ENCODE results near the gene LRRC14B. TPM values are rescaled to one million over a fixed set of nuclear protein-coding genes. Genes with fewer than 3 reads are reported as not detected.
"Not testable (repeated sequence)": the region's sequence is repeated elsewhere in the genome, so short reads cannot be mapped to it uniquely, and the experiment has no call there.

The LRRC14B gene
- total RNA-seq, 1 experiment from 2014 or later, result not detected

DNA sequence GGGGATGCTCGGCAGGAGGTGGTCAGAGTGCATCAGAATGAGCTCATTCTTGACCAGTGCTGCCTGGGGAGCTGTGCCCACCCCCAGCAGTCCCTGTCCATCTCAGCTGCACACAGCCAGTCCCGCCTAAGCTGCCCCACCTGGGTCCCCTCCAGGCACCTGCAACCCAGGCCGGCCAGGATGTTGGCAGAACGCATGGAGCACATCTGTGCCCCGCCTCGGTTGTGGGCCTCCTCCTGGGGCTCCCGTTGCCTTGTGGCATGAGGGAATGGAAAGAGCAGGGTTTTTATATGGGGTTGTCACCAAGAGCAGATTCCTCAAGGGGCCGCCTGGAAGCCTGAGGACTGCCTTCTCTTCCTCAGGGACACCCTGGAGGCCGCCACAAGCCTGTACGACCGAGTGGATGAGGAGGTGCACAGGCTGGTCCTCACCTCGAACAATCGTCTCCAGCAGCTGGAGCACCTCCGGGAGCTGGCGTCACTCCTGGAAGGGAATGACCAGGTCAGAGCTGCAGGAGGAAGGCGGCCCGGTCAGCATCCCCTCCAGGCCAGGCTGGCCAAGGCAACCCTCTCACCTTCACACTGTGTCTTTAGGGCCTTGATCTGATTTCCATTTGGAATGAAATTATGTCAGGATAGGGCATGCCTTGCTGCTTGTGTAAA is 34.8 kb upstream of the LRRC14B start:
- Histone ChIP-seq H3K27me3 (no peaks in the 10 kb centered on the region), H3K4me3 (no peak overlapping the region), H3K36me3 (no peaks in the 10 kb centered on the region), H3K9me3 (replicated peaks) (no peaks in the 10 kb centered on the region), H3K27ac (no peak overlapping the region), H3K4me1 (peaks cover 44% of the 10 kb centered on the region)
- DNase-seq, result no peak

GRCh38 chr5:157126-157715 is 34.1 kb upstream of the LRRC14B start:
- DNase-seq, result no peak
- Histone ChIP-seq H3K4me3 (no peak overlapping the region), H3K4me1 (peaks cover 51% of the 10 kb centered on the region), H3K27ac (no peak overlapping the region), H3K27me3 (no peaks in the 10 kb centered on the region), H3K9me3 (replicated peaks) (no peaks in the 10 kb centered on the region), H3K36me3 (no peaks in the 10 kb centered on the region)

DNA sequence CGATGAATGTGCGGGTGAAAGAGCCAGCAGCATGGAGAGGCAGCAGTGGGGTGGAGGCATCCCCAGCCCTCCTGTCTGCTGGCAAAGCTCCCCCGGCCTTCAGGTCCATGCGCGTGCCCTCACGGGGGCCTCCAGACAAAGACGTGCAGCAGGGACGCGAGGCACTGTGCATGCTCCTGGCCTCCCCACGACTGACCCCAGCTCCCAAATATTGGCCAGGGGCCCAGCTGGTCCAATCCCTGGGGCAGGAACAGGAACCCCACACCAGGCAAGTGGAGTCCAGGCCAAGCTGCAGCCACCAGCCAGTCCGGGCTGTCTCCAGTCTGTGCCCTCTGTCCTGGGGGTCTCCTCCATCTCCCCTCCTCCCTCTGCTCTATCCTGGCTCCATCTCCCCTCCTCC is 33.5 kb upstream of the LRRC14B start:
- Histone ChIP-seq H3K9me3 (replicated peaks) (no peaks in the 10 kb centered on the region), H3K36me3 (no peaks in the 10 kb centered on the region), H3K4me1 (peaks cover 54% of the 10 kb centered on the region), H3K27ac (no peak overlapping the region), H3K27me3 (no peaks in the 10 kb centered on the region), H3K4me3 (no peak overlapping the region)
- DNase-seq, result no peak

- H3K9me3 ChIP-seq (replicated peaks), result no peaks in the 10 kb centered on the region
- DNase-seq, result no peak
- H3K27me3 ChIP-seq, result no peaks in the 10 kb centered on the region
- H3K4me1 ChIP-seq, result peaks cover 54% of the 10 kb centered on the region
- peak overlapping the region; percentile 73 for H3K27ac ChIP-seq
- H3K4me3 ChIP-seq, result no peak overlapping the region
- H3K36me3 ChIP-seq, result no peaks in the 10 kb centered on the region
These were observed 32.4 kb upstream of the LRRC14B start for GRCh38 chr5:158807-159447.

DNA sequence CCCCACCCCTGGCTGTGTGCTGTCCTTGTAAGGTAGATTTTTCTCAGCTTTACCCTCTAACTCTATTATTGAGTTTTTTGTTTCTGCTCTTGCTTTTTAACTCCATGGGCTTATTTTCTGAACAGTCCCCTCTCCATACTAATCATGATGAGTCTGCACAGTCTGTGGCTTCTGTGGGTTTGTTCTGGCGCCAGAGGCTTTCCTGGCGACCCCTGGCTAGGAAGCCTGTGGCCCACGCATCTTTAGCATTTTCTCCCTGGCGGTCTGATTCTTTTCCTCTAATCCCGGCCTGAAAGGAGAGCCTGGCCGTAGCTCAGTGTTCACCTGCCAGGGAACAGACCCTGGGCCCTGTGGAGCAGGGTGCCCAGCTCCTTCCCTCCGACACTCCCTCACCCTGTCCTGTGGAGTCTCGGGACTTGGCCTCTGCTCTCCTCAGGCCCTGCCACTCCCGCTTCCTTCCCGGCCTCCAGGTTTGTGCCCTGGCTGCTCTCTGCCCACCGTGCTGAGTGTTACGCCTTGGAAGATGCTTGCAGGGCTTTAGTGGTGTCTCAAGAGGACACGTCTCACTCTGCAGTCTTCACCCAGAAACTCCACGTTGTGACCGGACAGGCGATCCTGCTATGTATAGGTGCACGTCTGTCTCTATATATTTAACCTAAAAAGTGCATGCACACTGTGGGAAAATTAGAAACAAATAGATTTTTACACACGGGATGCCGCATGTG is 31.7 kb upstream of the LRRC14B start:
- no peaks in the 10 kb centered on the region for H3K27me3 ChIP-seq
- peak overlapping the region; percentile 73 for H3K27ac ChIP-seq
- H3K4me1 ChIP-seq, result peaks cover 50% of the 10 kb centered on the region
- H3K36me3 ChIP-seq, result no peaks in the 10 kb centered on the region
- H3K9me3 ChIP-seq (replicated peaks), result no peaks in the 10 kb centered on the region
- peak; percentile 58 to 67 for DNase-seq
- peak overlapping the region; percentile 27 for H3K4me3 ChIP-seq

DNA sequence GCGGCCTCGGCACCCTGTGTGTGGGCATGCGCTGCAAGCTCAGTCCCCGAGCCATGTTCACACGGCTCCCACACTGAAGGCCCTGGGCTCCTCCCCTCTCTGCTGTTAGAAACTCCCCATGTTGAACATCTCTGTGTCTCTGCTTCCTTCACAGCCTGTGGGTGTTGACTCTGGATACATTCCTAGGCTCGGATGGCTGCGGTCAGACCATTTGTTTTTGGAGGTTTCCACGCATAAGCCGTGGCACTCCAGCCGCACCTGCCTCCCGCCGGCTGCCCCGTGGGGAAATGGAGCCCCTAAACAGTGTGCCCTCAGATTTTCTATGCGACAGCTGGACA is 31.2 kb upstream of the LRRC14B start:
- peak; percentile 85 to 91 for DNase-seq
- H3K27ac ChIP-seq, result peak overlapping the region; percentile 73
- H3K36me3 ChIP-seq, result no peaks in the 10 kb centered on the region
- peak overlapping the region; percentile 27; the same call in 1 of the 2 replicates for H3K4me3 ChIP-seq
- H3K4me1 ChIP-seq, result peaks cover 48% of the 10 kb centered on the region
- no peaks in the 10 kb centered on the region for H3K9me3 ChIP-seq (replicated peaks)
- no peaks in the 10 kb centered on the region for H3K27me3 ChIP-seq

DNA sequence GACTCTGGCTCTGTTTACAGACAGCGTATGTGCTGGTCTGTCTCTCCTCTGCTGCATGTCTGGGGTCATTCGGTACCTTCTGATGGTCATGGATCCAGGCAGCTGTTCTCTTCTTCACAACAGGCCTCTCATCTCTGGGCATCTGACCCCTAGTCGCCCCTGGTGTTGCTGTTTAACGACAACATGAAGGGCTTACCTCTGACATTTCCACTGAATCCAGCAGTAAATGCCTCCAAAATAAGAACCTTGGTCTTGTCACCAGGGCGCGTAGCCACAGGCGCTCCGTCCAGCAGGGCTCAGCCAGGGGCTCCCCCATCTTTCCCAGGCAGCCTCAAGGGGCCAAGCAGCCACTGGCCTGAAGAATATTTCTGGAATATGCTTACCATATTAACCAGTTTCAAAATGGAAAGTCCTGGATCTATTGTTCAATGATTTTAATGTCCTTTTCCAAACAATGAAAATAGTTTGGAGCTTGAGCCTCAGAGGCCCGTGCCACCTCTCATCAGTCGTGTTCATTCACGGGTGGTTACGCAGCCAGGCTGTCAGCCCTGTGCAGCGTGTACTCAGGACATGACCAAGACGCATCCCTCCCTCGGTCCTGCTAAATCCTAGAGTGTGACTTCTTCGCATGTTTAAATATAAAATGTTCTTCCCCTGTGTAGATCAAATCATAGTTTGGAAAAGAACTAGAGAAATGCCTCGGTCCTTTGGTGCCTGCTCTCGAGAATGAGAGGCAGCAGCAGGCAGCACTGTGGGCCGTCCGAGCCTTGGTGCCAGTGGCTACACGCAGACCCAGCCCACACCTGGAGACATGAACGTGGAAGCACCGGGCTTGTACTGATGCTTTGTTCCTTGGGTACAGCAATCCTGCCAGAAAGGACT is 30.1 kb upstream of the LRRC14B start:
- H3K27ac ChIP-seq, result peak overlapping the region; percentile 73
- peaks cover 38% of the 10 kb centered on the region for H3K4me1 ChIP-seq
- peak; percentile 50 to 58 for DNase-seq
- no peaks in the 10 kb centered on the region for H3K27me3 ChIP-seq
- H3K9me3 ChIP-seq (replicated peaks), result no peaks in the 10 kb centered on the region
- H3K36me3 ChIP-seq, result no peaks in the 10 kb centered on the region
- no peak overlapping the region for H3K4me3 ChIP-seq

GRCh38 chr5:161803-162110 is 29.5 kb upstream of the LRRC14B start:
- Histone ChIP-seq H3K9me3 (replicated peaks) (no peaks in the 10 kb centered on the region), H3K4me3 (no peak overlapping the region), H3K27ac (peak overlapping the region; percentile 73), H3K27me3 (no peaks in the 10 kb centered on the region), H3K4me1 (peaks cover 33% of the 10 kb centered on the region), H3K36me3 (no peaks in the 10 kb centered on the region)
- DNase-seq, result no peak

DNA sequence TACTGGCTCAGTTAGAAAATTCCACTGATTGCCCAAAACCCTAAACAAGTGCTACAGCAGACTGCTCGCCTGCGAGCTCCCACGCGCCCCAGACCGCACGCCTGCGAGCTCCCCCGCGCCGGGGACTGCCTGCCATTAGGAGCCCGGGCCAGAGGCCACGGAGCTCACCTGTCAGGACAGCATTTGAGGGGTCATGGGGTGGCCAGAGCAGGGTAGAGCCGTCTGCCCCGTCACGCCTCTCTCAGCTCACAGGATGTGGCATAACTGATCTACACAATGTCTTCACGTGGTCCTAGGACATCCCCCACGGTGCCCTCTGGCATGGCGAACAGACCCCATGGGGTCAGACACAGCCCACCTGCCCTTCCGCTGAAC is 29.1 kb upstream of the LRRC14B start:
- no peak for DNase-seq
- Histone ChIP-seq H3K4me3 (no peak overlapping the region), H3K27me3 (no peaks in the 10 kb centered on the region), H3K36me3 (no peaks in the 10 kb centered on the region), H3K9me3 (replicated peaks) (no peaks in the 10 kb centered on the region), H3K27ac (no peak overlapping the region; the same call in 1 of the 2 replicates), H3K4me1 (peaks cover 33% of the 10 kb centered on the region)

- no peaks in the 10 kb centered on the region for H3K9me3 ChIP-seq (replicated peaks)
- no peak overlapping the region for H3K4me3 ChIP-seq
- no peak for DNase-seq
- no peaks in the 10 kb centered on the region for H3K36me3 ChIP-seq
- H3K27me3 ChIP-seq, result no peaks in the 10 kb centered on the region
- no peak overlapping the region for H3K27ac ChIP-seq
- peaks cover 33% of the 10 kb centered on the region for H3K4me1 ChIP-seq
These were observed 28.5 kb upstream of the LRRC14B start for GRCh38 chr5:162565-163337.

GRCh38 chr5:163338-163620 is 28.0 kb upstream of the LRRC14B start:
- no peak for DNase-seq
- H3K27me3 ChIP-seq, result no peaks in the 10 kb centered on the region
- no peak overlapping the region for H3K27ac ChIP-seq
- H3K9me3 ChIP-seq (replicated peaks), result no peaks in the 10 kb centered on the region
- peaks cover 35% of the 10 kb centered on the region for H3K4me1 ChIP-seq
- no peak overlapping the region for H3K4me3 ChIP-seq
- H3K36me3 ChIP-seq, result no peaks in the 10 kb centered on the region

DNA sequence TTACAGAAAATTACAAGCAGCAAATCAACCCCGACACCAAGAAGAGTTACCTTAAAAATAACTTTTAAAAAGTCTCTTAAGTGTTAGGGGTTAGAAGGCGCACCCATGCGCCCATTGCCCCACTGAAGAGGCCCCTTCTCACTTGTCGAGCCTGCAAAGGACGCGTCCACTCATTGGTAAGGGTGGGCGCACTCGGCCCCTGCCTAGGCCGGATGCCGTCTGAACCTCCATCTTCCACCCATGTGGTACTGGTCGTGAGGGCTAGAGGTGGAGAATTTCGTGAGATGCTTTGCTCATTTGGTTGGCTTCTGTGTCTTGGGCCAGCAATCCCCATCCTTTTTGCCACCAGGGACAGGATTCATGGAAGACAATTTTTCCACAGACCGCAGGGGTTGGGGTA is 27.5 kb upstream of the LRRC14B start:
- H3K36me3 ChIP-seq, result no peaks in the 10 kb centered on the region
- no peaks in the 10 kb centered on the region for H3K27me3 ChIP-seq
- peaks cover 31% of the 10 kb centered on the region for H3K4me1 ChIP-seq
- H3K27ac ChIP-seq, result no peak overlapping the region
- H3K4me3 ChIP-seq, result no peak overlapping the region
- no peak for DNase-seq
- no peaks in the 10 kb centered on the region for H3K9me3 ChIP-seq (replicated peaks)

DNA sequence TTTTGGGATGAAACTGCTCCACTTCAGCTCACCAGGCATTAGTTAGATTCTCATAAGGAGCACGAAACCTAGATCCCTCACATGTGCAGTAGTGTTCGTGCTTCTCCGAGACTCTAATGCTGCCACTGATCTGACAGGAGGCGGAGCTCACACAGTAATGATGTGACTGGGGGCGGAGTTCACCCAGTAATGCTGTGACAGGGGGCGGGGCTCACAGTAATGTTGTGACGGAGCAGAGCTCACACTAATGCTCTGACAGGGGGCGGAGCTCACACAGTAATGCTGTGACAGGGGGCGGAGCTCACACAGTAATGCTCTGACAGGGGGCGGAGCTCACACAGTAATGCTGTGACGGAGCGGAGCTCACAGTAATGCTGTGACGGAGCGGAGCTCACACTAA is 27.1 kb upstream of the LRRC14B start:
- Histone ChIP-seq H3K9me3 (replicated peaks) (no peaks in the 10 kb centered on the region), H3K27ac (no peak overlapping the region), H3K4me1 (peaks cover 27% of the 10 kb centered on the region)

GRCh38 chr5:164783-165182 is 26.5 kb upstream of the LRRC14B start:
- not testable (repeated sequence) for H3K36me3 ChIP-seq; H3K9me3 ChIP-seq (replicated peaks); DNase-seq; H3K4me3 ChIP-seq; H3K27me3 ChIP-seq; H3K27ac ChIP-seq
- H3K4me1 ChIP-seq, result peaks cover 23% of the 10 kb centered on the region

More for the DNA sequence above, 27.1 kb upstream of the LRRC14B start:
- no peak overlapping the region for H3K4me3 ChIP-seq
- no peaks in the 10 kb centered on the region for H3K36me3 ChIP-seq
- no peak for DNase-seq
- no peaks in the 10 kb centered on the region for H3K27me3 ChIP-seq

Measured in SJCRH30 (cell line).